Body of pancreas (tissue), 4 donors: Measurements from ENCODE around the gene UBE2Q1. TPM values are rescaled to one million over a fixed set of nuclear protein-coding genes. Genes with fewer than 3 reads are reported as not detected.

ENCODE experiments used
- ATAC-seq: fragments of 150-250 bp; one replicate; pipeline ENCODE4 v1.9.1; 2016
- DNase-seq, 4 donors: peaks; one replicate each; pipeline ENCODE4 v3.0.0-alpha.2; 2019
- H3K27ac ChIP-seq, 4 donors: fragments of 200-600 bp; sonication (generic); 1 replicate in 3 of 4; 2 replicates in 1 of 4; pipeline versions ENCODE4 v1.5.1 to v1.6.1; 2016 to 2019; ENCODE audit warnings: mild to moderate bottlenecking in 1 of 4, mixed read lengths in 1 of 4, moderate library complexity in 1 of 4
- H3K27me3 ChIP-seq, 2 donors: fragments of 200-600 bp; sonication (generic); one replicate each; pipeline ENCODE4 v1.6.0; 2016; ENCODE audit warnings: mild to moderate bottlenecking in 1 of 2
- H3K36me3 ChIP-seq, 2 donors: fragments of 200-600 bp; sonication (generic); replicated peaks in 1 of 2; 2 replicates each; pipeline ENCODE4 v1.5.1; 2016; ENCODE audit warnings: low read depth in 2 of 2; ENCODE audit not compliant: insufficient read depth in 1 of 2
- H3K4me1 ChIP-seq: fragments of 200-600 bp; sonication (generic); one replicate; pipeline ENCODE4 v1.6.0; 2016
- H3K4me3 ChIP-seq, 2 donors: fragments of 200-600 bp; sonication (generic); 1 replicate in 1 of 2; 2 replicates in 1 of 2; pipeline ENCODE4 v1.5.1; 2016 to 2019
- H3K9me3 ChIP-seq, 3 donors: fragments of 200-600 bp; sonication (generic); 1 replicate in 2 of 3; 2 replicates in 1 of 3; pipeline ENCODE4 v1.5.1; 2016
- CTCF ChIP-seq, 7 experiments: fragments of 450-650 bp in 4 of 7; fragments of 200-600 bp in 3 of 7; sonication (generic) in 3 of 7; IDR thresholded peaks; one replicate each; pipeline ENCODE4 v1.5.1; 2016 to 2019; ENCODE audit warnings: antibody characterized with exemption in 7 of 7
- POLR2A ChIP-seq, 3 donors: fragments of 450-650 bp; IDR thresholded peaks; one replicate each; pipeline ENCODE4 v1.6.1; 2016; ENCODE audit warnings: antibody characterized with exemption in 3 of 3, mild to moderate bottlenecking in 2 of 3
- whole genome bisulfite sequencing, 2 donors: methylation state at CpG; one replicate each; pipeline ENCODE4 v1.1.5; 2017; 5-methylcytosine and 5-hydroxymethylcytosine counted together
- intact Hi-C: fragments of 100-400 bp; cut with DNase I; formaldehyde crosslinking; loops from one replicate; pipeline ENCODE4 v1.15.1; 2023
- total RNA-seq, 2 donors: library from RNA; depleted of rRNA; stranded (reverse); fragments of >200 nt; gene quantifications; one replicate each; pipeline ENCODE4 v1.1.0, GENCODE V29; 2016

UBE2Q1 gene
- total RNA-seq, 2 donors from 2014 or later: 19.8 to 25.7 TPM

- no peaks in the 10 kb centered on the region for H3K4me1 ChIP-seq
- no peaks in the 10 kb centered on the region for H3K27me3 ChIP-seq
- intact Hi-C loops: loop anchor here (10.0 kb wide), 1 partner anchor 61 kb away; no protein-coding TSS in a partner anchor
- ATAC-seq: no peak
- H3K36me3 ChIP-seq: peaks cover 20 to 77% of the 10 kb centered on the region in 2 donors
- WGBS, 2 donors: 81 to 84% methylated on average over 4 to 10 of the region's 10 CpGs
- no peak for TF ChIP-seq POLR2A (IDR thresholded peaks at IDR 0.05)
- no peak for TF ChIP-seq CTCF (IDR thresholded peaks at IDR 0.05)
- DNase-seq: no peak
- H3K9me3 ChIP-seq: no peaks in the 10 kb centered on the region
- no peak overlapping the region for H3K27ac ChIP-seq
- no peak overlapping the region for H3K4me3 ChIP-seq
These were observed 27.8 kb upstream of the UBE2Q1 start for GRCh38 chr1:154586231-154586630.

GRCh38 chr1:154584267-154584994 is 26.0 kb upstream of the UBE2Q1 start:
- H3K4me3 ChIP-seq: no peak overlapping the region
- DNase-seq: no peak
- intact Hi-C loops: loop anchor here (10.0 kb wide), 1 partner anchor 60 kb away; no protein-coding TSS in a partner anchor
- H3K4me1 ChIP-seq: no peaks in the 10 kb centered on the region
- H3K9me3 ChIP-seq: no peaks in the 10 kb centered on the region
- H3K27ac ChIP-seq: no peak overlapping the region
- no peak for ATAC-seq
- no peaks in the 10 kb centered on the region for H3K27me3 ChIP-seq
- TF ChIP-seq POLR2A (IDR thresholded peaks at IDR 0.05) (no peak), CTCF (IDR thresholded peaks at IDR 0.05) (no peak)
- 86 to 88% methylated on average over 9 of the region's 9 CpGs for WGBS, 2 donors
- H3K36me3 ChIP-seq: peaks cover 19 to 76% of the 10 kb centered on the region in 2 donors

GRCh38 chr1:154583773-154584172 is 25.3 kb upstream of the UBE2Q1 start:
- no peak for ATAC-seq
- Histone ChIP-seq H3K27me3 (no peaks in the 10 kb centered on the region), H3K4me3 (no peak overlapping the region), H3K27ac (no peak overlapping the region), H3K36me3 (peaks cover 12 to 69% of the 10 kb centered on the region in 2 donors), H3K9me3 (no peaks in the 10 kb centered on the region), H3K4me1 (no peaks in the 10 kb centered on the region)
- TF ChIP-seq CTCF (IDR thresholded peaks at IDR 0.05) (no peak), POLR2A (IDR thresholded peaks at IDR 0.05) (no peak)
- intact Hi-C loops: loop anchor here (10.0 kb wide), 1 partner anchor 59 kb away; no protein-coding TSS in a partner anchor
- DNase-seq: no peak
- 57 to 62% methylated on average over 8 to 9 of the region's 9 CpGs for WGBS, 2 donors

GRCh38 chr1:154582885-154583284 is 24.4 kb upstream of the UBE2Q1 start:
- H3K27me3 ChIP-seq: no peaks in the 10 kb centered on the region
- H3K9me3 ChIP-seq: no peaks in the 10 kb centered on the region
- peaks cover 9 to 61% of the 10 kb centered on the region in 2 donors for H3K36me3 ChIP-seq
- H3K4me3 ChIP-seq: no peak overlapping the region
- TF ChIP-seq POLR2A (IDR thresholded peaks at IDR 0.05) (no peak), CTCF (IDR thresholded peaks at IDR 0.05) (no peak)
- H3K27ac ChIP-seq: no peak overlapping the region
- no peaks in the 10 kb centered on the region for H3K4me1 ChIP-seq
- no peak for ATAC-seq
- intact Hi-C loops: loop anchor here (10.0 kb wide), 1 partner anchor 58 kb away; no protein-coding TSS in a partner anchor
- DNase-seq: no peak
- WGBS, 2 donors: 89 to 91% methylated on average over 6 of the region's 6 CpGs
